ENCODE data around the gene NFATC1.

GRCh38 chr18:79486356-79487182 is 90.8 kb downstream of the NFATC1 start:
- TF ChIP-seq POLR2A (IDR thresholded peaks at IDR 0.05): no peak
- TF ChIP-seq CTCF (IDR thresholded peaks at IDR 0.05 in 4 of 5, conservative IDR thresholded peaks at IDR 0.05 in 1 of 5): no peak
